ENCODE data around the gene PDGFB.

PDGFB gene

DNA sequence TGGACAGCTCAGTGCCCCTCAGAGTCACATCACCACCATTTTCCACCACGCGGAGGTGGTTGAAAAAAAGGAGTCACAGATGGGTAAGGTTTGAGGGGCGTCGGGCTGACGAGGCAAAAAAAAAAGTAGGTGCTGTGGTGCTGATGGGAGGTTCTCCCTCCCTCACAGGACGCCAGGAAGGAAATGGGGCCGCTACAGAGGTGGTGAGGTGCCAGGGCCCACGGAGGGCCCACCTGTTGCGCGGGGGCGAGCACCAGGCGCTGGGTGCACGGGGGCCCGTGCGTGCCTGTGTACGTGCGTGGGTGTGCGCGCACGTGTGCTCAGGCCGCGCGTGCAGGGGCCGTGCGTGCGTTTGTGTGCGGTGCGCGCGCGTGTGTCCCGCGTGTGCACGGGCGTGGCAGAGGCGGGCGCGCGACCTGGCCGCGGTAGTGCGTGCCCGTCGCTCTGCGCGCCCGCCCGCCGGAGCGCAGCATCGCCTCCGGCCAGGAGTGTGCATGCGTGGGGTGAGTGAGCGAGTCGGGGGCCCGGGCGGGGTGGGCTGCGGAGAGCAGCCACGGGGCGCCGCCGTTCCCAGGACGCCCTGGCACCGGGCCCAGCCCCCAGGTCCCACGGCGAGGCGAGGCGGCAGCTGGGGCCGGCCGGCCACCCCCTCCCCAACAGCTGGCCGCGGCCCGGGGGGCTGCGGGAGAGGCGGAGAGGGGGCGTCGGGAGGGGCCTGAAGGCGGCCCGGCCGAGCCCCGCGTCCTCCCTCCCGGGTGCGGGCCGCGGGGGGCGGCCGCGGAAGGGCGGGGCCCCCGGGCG is 2.8 kb downstream of the PDGFB start:
- in situ Hi-C loops (cut with HindIII; ENCODE audit: low sequenced_read_pairs): loop anchor here (5.0 kb wide), 1 partner anchor 75 kb away; the partner anchor contains the start of gene RPL3

DNA sequence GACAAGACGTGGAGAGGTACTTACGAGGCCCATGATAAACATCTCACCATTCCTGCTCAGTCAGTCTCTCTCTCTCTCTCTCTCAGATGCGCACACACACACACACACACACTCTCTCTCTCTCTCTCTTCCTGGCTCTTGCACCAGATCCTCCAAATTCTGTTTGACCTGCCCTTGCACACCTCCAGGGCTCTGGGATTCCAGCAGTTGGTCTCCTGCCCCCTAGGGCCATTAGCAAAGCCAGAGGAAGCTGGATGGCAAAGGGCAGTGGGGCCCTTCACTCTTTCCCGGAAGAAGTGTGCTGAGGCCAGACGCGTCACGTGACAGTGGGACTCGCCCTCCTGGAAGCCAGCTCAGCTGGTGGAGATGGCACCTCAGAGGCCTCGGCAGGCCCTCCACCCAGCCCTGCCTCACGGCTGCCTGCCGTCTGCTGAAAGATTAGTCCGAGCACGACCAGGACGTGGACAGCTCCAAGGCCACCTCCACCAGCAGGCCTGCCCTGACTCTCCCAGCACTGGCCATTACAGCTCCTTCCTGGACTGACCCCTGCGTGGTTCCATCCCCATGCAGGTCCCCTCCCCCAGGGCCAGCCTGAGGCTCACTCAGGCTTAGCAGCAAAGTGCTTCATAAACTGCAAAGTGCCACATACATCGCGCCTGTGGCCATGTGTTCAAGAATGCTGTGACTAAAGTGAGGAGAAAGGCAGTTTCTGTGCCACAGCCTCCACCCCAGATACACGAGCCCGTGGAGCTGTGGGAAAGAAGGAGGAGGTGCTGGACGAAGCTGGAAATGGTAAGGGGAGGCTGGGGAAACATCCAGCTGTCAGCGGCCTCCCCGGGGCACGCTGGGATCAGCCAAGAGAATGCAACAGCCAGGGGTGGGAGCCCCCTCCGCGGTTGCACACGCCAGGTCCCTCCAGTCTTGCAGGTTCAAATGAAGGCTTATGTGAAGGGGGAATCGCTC is 3.7 kb downstream of the PDGFB start:
- in situ Hi-C loops (cut with HindIII; ENCODE audit: low sequenced_read_pairs): loop anchor here (5.0 kb wide), 1 partner anchor 76 kb away; the partner anchor contains the start of gene RPL3

DNA sequence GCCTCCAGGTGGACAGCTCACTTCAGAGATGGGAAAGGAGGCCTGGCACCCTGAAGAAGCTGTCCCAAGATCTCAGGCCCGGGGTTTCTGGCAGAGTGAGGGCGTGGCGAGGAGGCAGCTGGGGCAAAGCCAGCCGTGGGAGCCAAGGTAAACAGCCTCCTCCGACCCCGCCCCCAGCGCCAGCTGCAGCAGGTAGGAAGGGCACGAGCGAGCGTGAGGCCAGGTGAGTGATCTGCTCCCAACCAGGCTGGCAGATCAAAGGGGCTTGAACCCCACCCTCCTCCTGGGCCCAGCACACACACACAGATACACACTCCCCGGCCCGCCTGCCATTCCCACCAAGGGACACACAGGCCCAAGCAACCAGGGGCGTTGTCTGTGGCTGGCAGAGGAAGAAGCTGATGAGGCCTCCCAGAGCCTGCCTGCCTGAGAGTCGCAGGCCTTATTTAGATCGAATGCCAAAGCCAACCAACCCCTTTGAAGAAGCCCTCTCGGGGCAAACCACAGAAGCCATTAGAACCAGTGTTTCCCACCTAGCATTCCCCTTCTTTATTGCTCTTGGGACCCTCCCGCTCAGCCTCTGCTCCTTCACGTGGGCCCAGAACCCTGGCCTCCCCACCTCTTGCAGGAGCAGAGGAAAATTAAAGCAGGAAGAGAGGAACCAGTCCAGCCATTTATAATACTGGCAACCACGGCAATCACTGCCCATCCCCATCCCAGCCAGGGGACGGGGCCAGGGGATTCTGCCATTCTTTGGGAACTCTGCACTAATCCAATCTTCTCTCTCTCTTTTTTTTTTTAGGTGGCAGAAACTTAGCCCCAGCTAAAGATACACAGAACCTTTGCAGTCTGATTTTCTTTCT is 5.0 kb downstream of the PDGFB start:
- in situ Hi-C loops (cut with HindIII; ENCODE audit: low sequenced_read_pairs): loop anchor here (5.0 kb wide), 2 partner anchors 53 to 78 kb away; partner anchors contain the start of gene RPL3

- in situ Hi-C loops (cut with HindIII; ENCODE audit: low sequenced_read_pairs): loop anchor here (5.0 kb wide), 1 partner anchor 53 kb away; no protein-coding TSS in a partner anchor
These were observed 5.7 kb downstream of the PDGFB start for GRCh38 chr22:39238966-39239505.

GRCh38 chr22:39238561-39238960 is 6.2 kb downstream of the PDGFB start:
- in situ Hi-C loops (cut with HindIII; ENCODE audit: low sequenced_read_pairs): loop anchor here (5.0 kb wide), 1 partner anchor 54 kb away; no protein-coding TSS in a partner anchor

- in situ Hi-C loops (cut with HindIII; ENCODE audit: low sequenced_read_pairs): loop anchor here (5.0 kb wide), 1 partner anchor 54 kb away; no protein-coding TSS in a partner anchor
These were observed 6.7 kb downstream of the PDGFB start for GRCh38 chr22:39238101-39238466.

GRCh38 chr22:39237318-39238100 is 7.3 kb downstream of the PDGFB start:
- in situ Hi-C loops (cut with HindIII; ENCODE audit: low sequenced_read_pairs): loop anchor here (5.0 kb wide), 1 partner anchor 55 kb away; no protein-coding TSS in a partner anchor

GRCh38 chr22:39236321-39237317 is 8.2 kb downstream of the PDGFB start:
- in situ Hi-C loops (cut with HindIII; ENCODE audit: low sequenced_read_pairs): loop anchor here (5.0 kb wide), 1 partner anchor 56 kb away; no protein-coding TSS in a partner anchor

- in situ Hi-C loops (cut with HindIII; ENCODE audit: low sequenced_read_pairs): loop anchor here (5.0 kb wide), 1 partner anchor 57 kb away; no protein-coding TSS in a partner anchor
These were observed 9.7 kb downstream of the PDGFB start for GRCh38 chr22:39234867-39235687.

- in situ Hi-C loops (cut with HindIII; ENCODE audit: low sequenced_read_pairs): no loop called here
These were observed 10.4 kb downstream of the PDGFB start for GRCh38 chr22:39234472-39234787.

GRCh38 chr22:39233710-39234471 is 10.9 kb downstream of the PDGFB start:
- in situ Hi-C loops (cut with HindIII; ENCODE audit: low sequenced_read_pairs): no loop called here

GRCh38 chr22:39232806-39233709 is 11.7 kb downstream of the PDGFB start:
- in situ Hi-C loops (cut with HindIII; ENCODE audit: low sequenced_read_pairs): no loop called here

DNA sequence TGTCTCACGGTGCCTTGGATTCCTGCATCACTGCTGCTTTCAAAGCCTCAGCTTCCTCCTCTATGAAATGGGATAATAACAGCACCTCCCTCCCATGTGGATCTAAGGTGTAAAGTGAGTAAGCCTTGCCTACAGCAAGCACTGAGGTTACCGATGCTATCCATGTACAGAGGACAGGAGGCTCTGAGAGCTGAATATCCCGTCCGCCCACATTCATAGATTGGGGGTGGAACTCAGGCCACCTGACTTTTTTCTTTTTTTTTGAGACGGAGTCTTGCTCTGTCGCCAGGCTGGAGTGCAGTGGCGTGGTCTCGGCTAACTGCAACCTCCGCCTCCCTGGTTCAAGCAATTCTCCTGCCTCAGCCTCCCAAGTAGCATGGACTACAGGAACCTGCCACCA is 12.5 kb downstream of the PDGFB start:
- in situ Hi-C loops (cut with HindIII; ENCODE audit: low sequenced_read_pairs): no loop called here

GRCh38 chr22:39231197-39231950 is 13.4 kb downstream of the PDGFB start:
- in situ Hi-C loops (cut with HindIII; ENCODE audit: low sequenced_read_pairs): no loop called here
